Stimulated activated CD4-positive, alpha-beta T cell treated with anti-CD3 and anti-CD28 coated beads, Interleukin-15, amount 100 ng/mL, for 48 hours (primary cell): ENCODE measurements around the gene DACT2.
"Not testable (repeated sequence)": the region's sequence is repeated elsewhere in the genome, so short reads cannot be mapped to it uniquely, and the experiment has no call there.

ENCODE experiments used
- DNase-seq, 2 donors: peaks; one replicate each; pipeline ENCODE4 v3.0.0-alpha.2; 2020; ENCODE audit warnings: low read depth in 2 of 2

Gene DACT2

DNA sequence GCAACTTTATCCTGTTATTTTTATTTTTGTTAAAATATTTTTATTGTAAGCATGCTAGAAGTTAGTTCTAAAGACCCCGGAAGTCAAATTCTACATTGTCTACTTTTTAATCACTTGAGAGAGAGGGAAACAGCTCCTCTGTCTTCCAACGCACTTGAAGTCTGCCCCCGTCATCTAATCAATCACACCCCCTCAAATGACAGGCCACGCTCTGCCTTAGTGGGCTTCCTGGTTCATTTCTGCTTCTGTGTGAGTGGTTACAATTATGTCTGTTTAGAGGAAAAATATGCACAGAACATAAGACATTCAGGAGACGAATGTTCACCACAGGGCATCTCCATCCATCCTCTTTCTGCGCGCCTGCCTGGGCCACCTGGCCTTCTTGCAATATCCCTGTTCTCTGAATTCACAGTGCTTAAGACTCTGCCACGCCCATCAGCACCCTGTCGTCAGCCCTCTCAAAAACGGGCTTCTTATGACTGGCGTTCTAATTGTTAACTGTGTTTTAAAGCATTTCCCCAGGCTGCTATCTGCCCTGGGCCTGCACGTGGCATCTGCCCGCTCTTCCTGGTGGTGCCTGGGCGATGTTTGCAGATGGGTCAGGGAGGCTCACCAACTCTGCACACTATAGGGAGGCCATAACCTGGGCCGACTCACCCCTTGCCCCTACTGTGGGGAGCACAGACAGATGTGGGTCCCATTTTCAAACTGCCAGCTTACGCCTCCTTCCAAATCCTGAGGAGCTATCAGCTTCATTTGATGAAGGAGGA, 15.4 kb downstream of the DACT2 start:
- DNase-seq = no peak

DNA sequence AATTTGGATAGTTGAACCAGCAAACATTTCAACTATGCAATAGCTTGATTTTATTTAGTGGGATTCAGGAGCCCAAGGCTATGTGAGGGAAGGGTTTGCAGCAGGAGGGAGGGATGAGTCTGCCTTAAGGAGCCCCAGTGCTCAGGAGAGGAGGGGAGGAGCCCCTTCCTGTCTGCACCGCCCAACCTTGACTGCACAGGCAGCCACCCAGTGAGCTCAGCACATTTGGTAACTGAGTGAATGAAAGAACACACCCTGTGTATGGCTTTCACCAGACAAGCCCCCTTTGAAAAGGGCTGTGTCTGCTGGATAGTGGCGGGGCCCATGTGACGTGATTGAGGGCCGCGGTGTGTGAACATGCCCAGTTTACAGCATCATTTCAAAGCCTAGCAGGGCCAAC, 17.0 kb downstream of the DACT2 start:
- no peak for DNase-seq

GRCh38 chr6:168301648-168302398, 17.8 kb downstream of the DACT2 start:
- no peak for DNase-seq

DNA sequence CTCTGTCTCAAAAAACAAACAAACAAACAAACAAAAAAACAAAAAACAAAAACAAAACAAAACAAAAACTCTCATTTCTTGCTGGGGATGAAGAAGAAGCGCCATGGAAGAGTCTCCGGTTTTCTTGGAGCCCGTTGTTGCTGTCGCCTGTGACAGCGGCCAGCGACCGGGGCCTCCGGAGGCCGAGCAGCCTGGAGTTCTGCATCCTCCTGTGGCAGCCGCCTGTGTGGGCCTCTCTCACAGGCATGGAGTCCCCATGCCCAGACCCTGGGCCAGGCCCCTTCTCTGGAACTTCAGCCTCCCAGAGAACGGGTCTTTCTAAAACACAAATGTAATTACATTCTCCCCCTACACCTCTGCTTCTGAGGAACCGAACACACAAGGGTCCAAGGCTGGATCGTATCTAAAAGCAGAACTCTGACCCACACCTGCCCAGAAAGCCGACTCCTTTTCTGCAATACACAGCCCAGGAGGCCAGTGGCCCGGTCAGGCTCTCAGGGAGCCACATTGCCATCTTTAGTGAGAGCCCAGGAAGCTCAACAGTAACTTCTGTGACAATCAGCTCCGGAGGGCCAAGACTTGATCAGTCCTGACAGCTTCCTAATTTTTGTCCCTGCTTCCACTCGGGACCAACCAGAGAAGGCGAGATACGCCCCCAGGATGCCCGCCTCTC, 18.5 kb downstream of the DACT2 start:
- DNase-seq = no peak

DNA sequence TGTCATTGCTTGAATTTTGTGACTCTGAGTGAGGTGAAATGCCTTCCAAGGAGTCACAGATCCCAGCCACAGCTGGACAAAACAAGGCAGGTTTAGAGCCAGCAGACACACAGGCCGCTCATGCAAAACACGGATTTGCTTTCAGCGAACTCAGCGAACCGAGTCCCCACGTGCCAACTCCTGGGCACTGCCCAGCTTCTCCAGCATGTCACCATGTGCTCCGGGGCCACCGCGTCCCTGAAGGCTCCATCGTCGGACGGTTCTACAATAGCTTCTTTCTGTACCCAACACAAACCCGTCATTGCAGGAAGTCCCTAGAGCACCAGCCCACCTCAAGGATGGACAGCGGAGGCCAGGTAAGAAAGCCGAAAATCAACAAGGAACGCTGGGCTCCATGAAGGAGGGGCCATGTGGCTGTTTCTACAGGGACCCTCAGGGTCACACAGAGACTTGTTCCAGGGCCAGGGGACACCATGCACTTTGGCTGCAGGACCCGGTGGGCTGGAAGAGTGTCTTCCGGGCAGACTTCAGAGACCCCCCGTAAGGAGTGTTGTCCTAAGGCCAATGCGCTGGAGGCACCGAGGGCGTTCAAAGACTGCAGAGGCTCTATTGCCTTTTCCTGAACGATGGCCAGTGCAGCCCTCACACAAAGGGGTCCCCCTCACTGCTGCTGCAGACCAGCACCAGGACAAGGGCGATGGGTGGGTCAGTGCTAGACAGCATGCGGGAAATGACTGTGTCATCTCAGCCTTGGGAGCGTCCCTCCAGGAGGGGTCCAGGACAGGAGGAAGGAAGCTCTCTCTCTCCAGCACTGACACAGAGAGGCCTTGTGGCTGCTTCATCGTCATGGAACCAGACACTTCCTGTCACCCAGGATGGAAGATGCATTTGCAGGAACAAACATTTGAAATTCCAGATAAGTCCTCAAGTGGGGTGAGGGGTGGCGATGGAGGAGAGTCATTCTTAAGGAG, 19.8 kb downstream of the DACT2 start:
- DNase-seq = no peak

GRCh38 chr6:168297643-168298042, 21.9 kb downstream of the DACT2 start:
- no peak for DNase-seq

- DNase-seq = no peak
These were observed 24.7 kb downstream of the DACT2 start for GRCh38 chr6:168294901-168295300.

GRCh38 chr6:168293636-168294530, 25.7 kb downstream of the DACT2 start:
- no peak for DNase-seq

DNA sequence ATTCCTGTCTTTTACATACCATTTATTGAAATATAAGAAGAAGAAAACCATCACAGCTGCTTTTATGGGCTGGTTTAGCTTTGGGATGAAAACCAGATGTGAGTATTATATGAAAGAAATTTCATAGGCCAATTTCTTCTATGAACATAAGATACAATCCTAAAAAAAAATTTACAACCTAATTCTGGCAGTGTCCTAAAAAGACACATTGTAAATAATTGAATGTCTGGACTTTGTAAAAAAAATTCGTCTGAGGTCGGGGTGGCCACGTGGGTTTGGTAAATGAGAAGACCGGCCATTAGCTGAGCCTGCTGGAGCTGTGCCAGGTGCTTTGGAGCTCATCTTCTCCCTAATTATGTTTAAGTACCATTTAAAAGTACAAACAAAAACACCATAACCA, 26.8 kb downstream of the DACT2 start:
- DNase-seq = no peak

DNA sequence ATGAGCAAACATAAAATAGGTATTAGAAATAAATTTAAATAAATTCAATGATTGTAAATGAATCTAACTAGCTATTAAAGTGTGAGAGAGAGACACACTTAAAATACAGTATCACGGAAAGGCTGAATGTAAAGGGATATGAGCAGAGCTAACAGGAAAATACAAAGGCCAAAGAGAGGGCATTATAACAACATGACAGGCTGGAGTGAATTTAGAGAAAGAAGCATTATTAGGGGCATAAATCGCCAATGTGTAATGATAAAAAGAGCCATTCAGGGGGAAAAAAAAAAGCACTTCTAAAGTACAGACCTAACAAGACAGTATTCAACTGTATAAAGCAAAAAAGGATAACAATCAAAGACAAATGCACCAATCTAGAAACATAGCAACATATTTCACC, 28.1 kb downstream of the DACT2 start:
- no peak for DNase-seq

DNA sequence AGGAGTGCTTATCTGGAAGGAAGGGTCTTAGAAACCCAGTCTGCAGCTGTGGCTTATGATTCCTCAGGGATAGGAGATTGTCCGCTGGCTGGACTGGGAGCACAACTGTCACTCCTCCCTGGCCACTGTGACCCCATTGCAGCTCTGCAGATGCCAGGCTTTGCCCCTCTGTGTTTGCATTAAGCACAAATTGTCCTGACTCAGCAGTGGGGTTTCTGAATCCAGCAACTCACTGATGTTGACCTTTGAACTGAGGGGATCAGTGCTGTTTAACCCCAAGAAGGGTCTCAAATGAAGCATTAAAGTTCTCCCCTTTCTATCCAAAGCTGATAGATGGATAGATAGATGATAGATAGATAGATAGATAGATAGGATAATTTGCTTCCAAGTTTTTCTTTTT, 29.5 kb downstream of the DACT2 start:
- no peak for DNase-seq

GRCh38 chr6:168289571-168289962, 30.0 kb downstream of the DACT2 start:
- no peak for DNase-seq

- no peak for DNase-seq
These were observed 30.6 kb downstream of the DACT2 start for GRCh38 chr6:168288781-168289570.

- not testable (repeated sequence) for DNase-seq
These were observed 32.1 kb downstream of the DACT2 start for GRCh38 chr6:168287460-168287859.

DNA sequence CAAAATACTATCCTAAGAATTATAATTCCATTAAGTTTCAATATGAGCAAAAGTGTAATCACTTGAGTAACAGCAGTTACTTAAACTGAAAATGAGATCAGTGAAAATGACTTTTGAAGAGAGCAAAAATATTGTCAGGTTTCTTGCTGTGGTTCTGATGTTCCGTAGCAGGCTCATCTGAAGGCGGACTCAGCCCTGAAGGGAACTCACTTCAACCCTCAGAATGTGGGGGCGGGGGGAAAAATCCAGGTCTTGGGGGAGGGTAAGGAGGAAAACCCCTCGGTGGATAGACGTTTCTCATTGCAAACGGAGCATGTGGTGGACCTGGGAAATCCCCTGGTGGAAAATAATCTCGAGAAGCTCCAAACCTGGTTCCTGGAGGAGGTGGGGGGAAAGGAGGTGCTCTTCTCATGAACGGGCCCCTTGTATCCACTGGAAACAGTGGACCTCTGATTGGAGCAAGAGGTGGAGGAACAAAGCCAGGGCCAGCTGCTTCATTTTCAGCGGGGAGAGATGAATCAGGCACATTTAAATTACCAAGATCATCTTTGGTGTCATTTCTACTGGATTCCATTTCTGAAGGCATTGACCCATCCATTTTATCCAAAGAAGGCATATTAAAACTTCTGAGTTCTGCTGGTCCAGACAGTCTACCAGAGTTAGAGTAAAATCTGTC, 32.7 kb downstream of the DACT2 start:
- peak; percentile 17 to 28 for DNase-seq

GRCh38 chr6:168286116-168286515, 33.5 kb downstream of the DACT2 start:
- no peak for DNase-seq

GRCh38 chr6:168285456-168285855, 34.1 kb downstream of the DACT2 start:
- DNase-seq = no peak

- no peak for DNase-seq
These were observed 35.4 kb downstream of the DACT2 start for GRCh38 chr6:168284187-168284586.

DNA sequence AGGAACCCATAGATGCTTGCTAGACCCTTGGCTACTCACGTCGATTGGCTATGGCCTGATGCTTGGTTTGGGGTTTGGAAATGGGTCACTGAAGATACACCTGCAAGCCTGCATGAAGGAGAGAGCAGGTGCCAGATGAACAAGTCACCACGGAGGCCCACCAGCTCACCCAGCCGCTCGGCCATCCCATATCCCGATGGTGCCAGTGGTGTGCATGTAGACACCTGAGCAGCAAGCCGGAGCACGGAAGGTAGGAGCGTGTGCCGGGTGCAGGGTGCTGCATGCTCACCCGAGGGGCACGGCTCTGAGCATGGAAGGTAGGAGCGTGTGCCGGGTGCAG, 35.9 kb downstream of the DACT2 start:
- DNase-seq = no peak
